Measurements from ENCODE around the gene NDST1. TPM values are rescaled to one million over a fixed set of nuclear protein-coding genes. Genes with fewer than 3 reads are reported as not detected.

NDST1 gene
- polyA plus RNA-seq, 1 experiment = 89.7 TPM

DNA sequence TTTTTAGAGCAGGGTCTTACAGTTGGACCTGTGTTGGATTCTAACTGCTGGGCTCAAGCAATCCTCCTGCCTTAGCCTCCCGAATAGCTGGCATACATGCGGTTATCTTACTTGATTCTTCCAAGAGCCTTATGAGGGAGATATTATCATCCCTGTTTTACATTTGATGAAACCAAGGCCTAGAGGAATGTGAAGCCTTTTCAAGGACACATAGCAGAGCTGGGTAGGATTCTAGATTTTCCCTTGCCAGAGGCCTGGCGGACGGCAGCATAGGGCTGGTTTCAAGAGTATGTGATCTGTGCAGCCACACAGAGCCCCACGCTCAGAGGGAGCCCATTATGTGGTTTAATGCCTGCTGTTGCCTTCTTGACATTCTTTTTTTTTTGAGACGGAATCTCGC, 24.2 kb downstream of the NDST1 start:
- DNase-seq (ENCODE audit: low read depth) = no peak
- POLR2A ChIA-PET = no interaction called here
- Histone ChIP-seq H3K4me3 (ENCODE audit: low read depth, low read length) (no peak overlapping the region), H3K36me3 (ENCODE audit: control insufficient read depth, insufficient read depth, low read length) (peaks cover 29% of the 10 kb centered on the region), H3K27me3 (ENCODE audit: control insufficient read depth, insufficient read depth, low read length) (no peaks in the 10 kb centered on the region)
- TF ChIP-seq, protein P1, sequence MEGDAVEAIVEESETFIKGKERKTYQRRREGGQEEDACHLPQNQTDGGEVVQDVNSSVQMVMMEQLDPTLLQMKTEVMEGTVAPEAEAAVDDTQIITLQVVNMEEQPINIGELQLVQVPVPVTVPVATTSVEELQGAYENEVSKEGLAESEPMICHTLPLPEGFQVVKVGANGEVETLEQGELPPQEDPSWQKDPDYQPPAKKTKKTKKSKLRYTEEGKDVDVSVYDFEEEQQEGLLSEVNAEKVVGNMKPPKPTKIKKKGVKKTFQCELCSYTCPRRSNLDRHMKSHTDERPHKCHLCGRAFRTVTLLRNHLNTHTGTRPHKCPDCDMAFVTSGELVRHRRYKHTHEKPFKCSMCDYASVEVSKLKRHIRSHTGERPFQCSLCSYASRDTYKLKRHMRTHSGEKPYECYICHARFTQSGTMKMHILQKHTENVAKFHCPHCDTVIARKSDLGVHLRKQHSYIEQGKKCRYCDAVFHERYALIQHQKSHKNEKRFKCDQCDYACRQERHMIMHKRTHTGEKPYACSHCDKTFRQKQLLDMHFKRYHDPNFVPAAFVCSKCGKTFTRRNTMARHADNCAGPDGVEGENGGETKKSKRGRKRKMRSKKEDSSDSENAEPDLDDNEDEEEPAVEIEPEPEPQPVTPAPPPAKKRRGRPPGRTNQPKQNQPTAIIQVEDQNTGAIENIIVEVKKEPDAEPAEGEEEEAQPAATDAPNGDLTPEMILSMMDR (IDR thresholded peaks at IDR 0.05; ENCODE audit: insufficient read depth, low read depth, low read length) = no peak
- CTCF ChIA-PET = interaction anchor here (1.0 to 1.3 kb wide), 2 partner anchors 9 to 73 kb away, joined by 3 to 4 read pairs; no protein-coding TSS in a partner anchor

DNA sequence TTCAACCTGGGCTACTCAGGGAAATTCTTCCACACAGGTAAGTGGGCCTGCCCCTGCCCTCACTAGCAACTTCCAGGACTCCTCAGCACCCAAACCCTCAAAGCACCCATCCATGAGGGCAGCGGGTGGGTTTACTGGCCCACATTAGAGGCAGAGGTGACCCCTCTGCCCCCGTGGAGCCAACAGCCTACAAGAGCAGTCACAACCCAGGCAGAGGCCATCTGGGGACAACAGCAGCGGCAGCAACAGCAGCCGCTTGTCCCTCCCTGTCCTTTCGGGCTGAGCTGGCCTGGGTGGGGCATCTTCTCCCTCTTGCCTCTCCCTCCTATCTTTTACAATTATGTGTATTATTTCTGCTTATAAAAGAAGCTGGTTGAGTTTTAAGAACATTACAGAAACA, 25.1 kb downstream of the NDST1 start:
- POLR2A ChIA-PET = no interaction called here
- TF ChIP-seq, protein P1 (IDR thresholded peaks at IDR 0.05; ENCODE audit: insufficient read depth, low read depth, low read length) = no peak

GRCh38 chr5:150534811-150535210, 26.9 kb downstream of the NDST1 start:
- CTCF ChIA-PET = interaction anchor here (1.2 to 2.8 kb wide), 5 partner anchors 10 to 80 kb away, joined by 3 to 13 read pairs (median 4); no protein-coding TSS in a partner anchor
- H3K4me3 ChIP-seq (ENCODE audit: low read depth, low read length) = no peak overlapping the region
- POLR2A ChIA-PET = no interaction called here
- H3K36me3 ChIP-seq (ENCODE audit: control insufficient read depth, insufficient read depth, low read length) = peaks cover 36% of the 10 kb centered on the region
- no peaks in the 10 kb centered on the region for H3K27me3 ChIP-seq (ENCODE audit: control insufficient read depth, insufficient read depth, low read length)
- no peak for DNase-seq (ENCODE audit: low read depth)
- TF ChIP-seq, protein P1 (IDR thresholded peaks at IDR 0.05; ENCODE audit: insufficient read depth, low read depth, low read length) = no peak

More for the DNA sequence above, 25.1 kb downstream of the NDST1 start:
- DNase-seq (ENCODE audit: low read depth) = no peak
- Histone ChIP-seq H3K36me3 (ENCODE audit: control insufficient read depth, insufficient read depth, low read length) (peaks cover 28% of the 10 kb centered on the region), H3K4me3 (ENCODE audit: low read depth, low read length) (no peak overlapping the region), H3K27me3 (ENCODE audit: control insufficient read depth, insufficient read depth, low read length) (no peaks in the 10 kb centered on the region)
- CTCF ChIA-PET = interaction anchor here (1.0 to 2.2 kb wide), 3 partner anchors 8 to 74 kb away, joined by 3 to 9 read pairs (median 4); no protein-coding TSS in a partner anchor

- H3K27me3 ChIP-seq (ENCODE audit: control insufficient read depth, insufficient read depth, low read length) = no peaks in the 10 kb centered on the region
- H3K36me3 ChIP-seq (ENCODE audit: control insufficient read depth, insufficient read depth, low read length) = peaks cover 42% of the 10 kb centered on the region
- TF ChIP-seq, protein P1 (IDR thresholded peaks at IDR 0.05; ENCODE audit: insufficient read depth, low read depth, low read length) = no peak
- ChIA-PET CTCF (interaction anchor here (1.0 to 2.8 kb wide), 4 partner anchors 9 to 85 kb away, joined by 3 to 13 read pairs (median 4); no protein-coding TSS in a partner anchor), POLR2A (interaction anchor here (0.6 kb wide), 1 partner anchor 11 kb away, joined by 3 read pairs; no protein-coding TSS in a partner anchor)
- no peak for DNase-seq (ENCODE audit: low read depth)
- H3K4me3 ChIP-seq (ENCODE audit: low read depth, low read length) = no peak overlapping the region
Observed at GRCh38 chr5:150535611-150536010, 27.7 kb downstream of the NDST1 start.

DNA sequence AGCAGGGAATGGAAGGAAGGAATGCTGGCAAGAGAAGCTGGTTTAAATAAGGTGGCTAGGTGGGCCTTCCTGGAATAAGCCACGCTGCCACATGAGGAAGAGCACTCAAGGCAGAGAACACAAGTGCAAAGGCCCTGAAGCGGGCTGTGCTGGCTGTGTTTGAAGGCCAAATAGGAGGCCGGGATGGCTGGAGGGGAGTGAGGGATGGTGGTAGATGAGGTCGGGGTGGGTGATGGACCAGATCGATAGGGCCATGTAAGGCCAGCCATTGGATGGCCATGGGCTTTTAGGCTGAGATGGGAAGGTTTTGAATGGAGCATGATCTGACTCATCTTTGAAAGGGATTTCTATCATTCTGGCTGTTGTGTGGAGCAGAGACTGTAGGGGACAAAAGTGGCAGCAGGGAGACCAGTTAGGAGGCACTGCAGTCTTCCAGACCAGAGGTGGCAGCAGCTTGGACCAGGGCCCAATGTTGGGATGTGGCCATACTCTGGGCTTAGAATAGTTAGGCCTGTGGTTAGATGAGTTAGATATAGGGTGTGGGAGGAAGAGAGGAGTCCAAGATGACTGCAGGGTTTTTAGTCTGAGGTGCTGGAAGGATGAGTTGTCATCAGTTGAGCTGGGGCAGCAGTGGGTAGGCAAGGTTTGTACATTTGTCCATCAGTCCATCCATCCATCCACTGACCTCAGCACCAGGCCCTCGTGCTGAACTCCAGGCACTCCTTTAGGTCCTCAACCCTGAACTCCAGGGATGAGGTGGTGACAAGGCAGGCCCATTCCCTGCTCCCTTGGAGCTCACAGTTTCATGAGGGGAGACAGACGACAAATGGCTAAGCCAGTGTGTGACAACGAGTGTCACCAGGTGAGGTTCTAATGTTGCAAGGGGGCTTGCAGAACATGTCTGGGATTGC, 30.3 kb downstream of the NDST1 start:
- Histone ChIP-seq H3K4me3 (ENCODE audit: low read depth, low read length) (no peak overlapping the region), H3K27me3 (ENCODE audit: control insufficient read depth, insufficient read depth, low read length) (no peaks in the 10 kb centered on the region), H3K36me3 (ENCODE audit: control insufficient read depth, insufficient read depth, low read length) (peaks cover 51% of the 10 kb centered on the region)
- CTCF ChIA-PET = interaction anchor here (0.6 to 2.2 kb wide), 5 partner anchors 8 to 589 kb away, joined by 3 to 7 read pairs (median 5); no protein-coding TSS in a partner anchor
- TF ChIP-seq, protein P1 (IDR thresholded peaks at IDR 0.05; ENCODE audit: insufficient read depth, low read depth, low read length) = no peak
- POLR2A ChIA-PET = no interaction called here
- DNase-seq (ENCODE audit: low read depth) = no peak

All from BJ (cell line).